Psoas muscle (tissue), 8 donors: ENCODE results near the gene CCDC141. TPM values are rescaled to one million over a fixed set of nuclear protein-coding genes. Genes with fewer than 3 reads are reported as not detected.

Experiments
- ATAC-seq, 4 donors: fragments of 200-7000 bp; cut with Tn5 transposase; one replicate each; pipeline ENCODE4 v1.9.1; 2020; ENCODE audit warnings: moderate library complexity in 3 of 4, mild to moderate bottlenecking in 2 of 4
- DNase-seq, 2 donors: peaks; one replicate each; pipeline ENCODE4 v3.0.0-alpha.2; 2020
- H3K27ac ChIP-seq: fragments of 200-600 bp; one replicate; pipeline ENCODE4 v1.8.0; 2022
- H3K27me3 ChIP-seq, 3 donors: fragments of 200-600 bp in 1 of 3; one replicate each; pipeline versions ENCODE4 v1.6.1 to v1.8.0; 2013 to 2022; ENCODE audit warnings: low read length in 2 of 3, mild to moderate bottlenecking in 2 of 3, moderate library complexity in 1 of 3; ENCODE audit not compliant: insufficient read depth in 3 of 3
- H3K36me3 ChIP-seq, 2 donors: fragments of 200-600 bp in 1 of 2; one replicate each; pipeline versions ENCODE4 v1.6.1 to v1.8.0; 2013 to 2022; ENCODE audit warnings: low read depth in 1 of 2, mild to moderate bottlenecking in 1 of 2, moderate library complexity in 1 of 2; ENCODE audit not compliant: insufficient read depth in 1 of 2
- H3K4me1 ChIP-seq: fragments of 200-600 bp; one replicate; pipeline ENCODE4 v1.8.0; 2022
- H3K4me3 ChIP-seq: fragments of 200-600 bp; one replicate; pipeline ENCODE4 v1.8.0; 2022; ENCODE audit warnings: mild to moderate bottlenecking
- H3K9me3 ChIP-seq: fragments of 200-600 bp; one replicate; pipeline ENCODE4 v1.8.0; 2022
- CTCF ChIP-seq: fragments of 200-600 bp; IDR thresholded peaks from one replicate; pipeline ENCODE4 v1.8.0; 2022; ENCODE audit warnings: antibody characterized with exemption
- WGBS, 3 donors: extraction: QIAGEN DNeasy Blood & Tissue Kit; methylation state at CpG; one replicate each; pipeline versions ENCODE4 v1.1.6 to v1.1.7; 2013; 5-methylcytosine and 5-hydroxymethylcytosine counted together
- intact Hi-C, 2 donors: fragments of 100-400 bp; cut with DNase I; formaldehyde crosslinking; loops; one replicate each; pipeline versions ENCODE4 v1.11.0 to v1.14.2; 2022
- polyA plus RNA-seq, 3 donors: library from polyadenylated mRNA; stranded (reverse); fragments of 200-250 nt; gene quantifications; one replicate each; pipeline ENCODE4 v1.2.3, GENCODE V29; 2013
- total RNA-seq, 4 donors: library from RNA; stranded (reverse); fragmentation: NEBNext Ultra II Directional in 2 of 4; extraction: Animal tissue kit (Norgen Biotek cat#: 25700) in 2 of 4; gene quantifications; one replicate each; pipeline versions ENCODE4 v1.2.1 to v1.2.4, GENCODE V29; 2021 to 2023
- donor health status: healthy with polysubstance abuse.
- donor health status: DM: no; HTN: no; CAD: no; lungs with moderate emphysema.
- donor health status: Bipolar disorder and iron deficiency.
- donor health status: healthy.
- donor health status: DM: yes; HTN: yes; CAD: no.
- donor health status: DM: no; HTN: no; CAD: no.
- donor health status: DM: no; HTN: no; CAD: no.
- donor health status: DM: yes; HTN: yes; CAD: no.

CCDC141 gene
- total and polyA plus RNA-seq, 7 donors, result 0.82 to 14.9 (median 5.9) TPM

- H3K4me3 ChIP-seq, result peak overlapping the region; percentile 80
Measured at GRCh38 chr2:178799305-178799704, 250.6 kb downstream of the CCDC141 start.

GRCh38 chr2:178796079-178796677 is 253.8 kb downstream of the CCDC141 start:
- DNase-seq, result no peak
- Histone ChIP-seq H3K9me3 (no peaks in the 10 kb centered on the region), H3K36me3 (peaks cover 13 to 100% of the 10 kb centered on the region in 2 donors), H3K4me3 (peak overlapping the region; percentile 80), H3K4me1 (peaks cover 51% of the 10 kb centered on the region), H3K27ac (peak overlapping the region; percentile 96), H3K27me3 (no peaks in the 10 kb centered on the region)
- TF ChIP-seq CTCF, result peak; percentile 54
- ATAC-seq, result no peak
- intact Hi-C loops, result loop anchor here (2.0 to 5.0 kb wide), 2 partner anchors 116 to 119 kb away; no protein-coding TSS in a partner anchor
- WGBS, 3 donors, result 86 to 93% (median 86%) methylated on average over 2 of the region's 2 CpGs

More at GRCh38 chr2:178799305-178799704, 250.6 kb downstream of the CCDC141 start:
- 49 to 63% (median 50%) methylated on average over 19 of the region's 19 CpGs for WGBS, 3 donors
- peak; percentile 9 to 16 (median 14) for ATAC-seq
- peaks cover 34% of the 10 kb centered on the region for H3K4me1 ChIP-seq
- H3K36me3 ChIP-seq, result peaks cover 3 to 100% of the 10 kb centered on the region in 2 donors
- no peaks in the 10 kb centered on the region for H3K9me3 ChIP-seq
- no peaks in the 10 kb centered on the region for H3K27me3 ChIP-seq
- peak overlapping the region; percentile 96 for H3K27ac ChIP-seq
- peak in 1 of 2 donors; percentile 57 for DNase-seq
- TF ChIP-seq CTCF, result no peak
- intact Hi-C loops, result loop anchor here in 1 of 2 donors (5.0 kb wide), 1 partner anchor 113 kb away; no protein-coding TSS in a partner anchor

- Histone ChIP-seq H3K27me3 (no peaks in the 10 kb centered on the region), H3K27ac (peak overlapping the region; percentile 63), H3K9me3 (no peaks in the 10 kb centered on the region), H3K4me1 (peaks cover 56% of the 10 kb centered on the region), H3K36me3 (peaks cover 16 to 100% of the 10 kb centered on the region in 2 donors), H3K4me3 (peak overlapping the region; percentile 80)
- DNase-seq (no peak), ATAC-seq (no peak)
- intact Hi-C loops, result no loop called here
- no peak for TF ChIP-seq CTCF
- WGBS, 3 donors, result 39 to 72% (median 46%) methylated on average over 5 of the region's 5 CpGs
Measured at GRCh38 chr2:178787934-178788333, 262.0 kb downstream of the CCDC141 start.

GRCh38 chr2:178787155-178787554 is 262.8 kb downstream of the CCDC141 start:
- H3K36me3 ChIP-seq, result peaks cover 12 to 100% of the 10 kb centered on the region in 2 donors
- H3K4me3 ChIP-seq, result peak overlapping the region; percentile 80
- no peak for ATAC-seq
- no peaks in the 10 kb centered on the region for H3K9me3 ChIP-seq
- no peak for DNase-seq
- no peaks in the 10 kb centered on the region for H3K27me3 ChIP-seq
- no peak for TF ChIP-seq CTCF
- intact Hi-C loops, result no loop called here
- WGBS, 3 donors, result 44 to 59% (median 47%) methylated on average over 2 of the region's 2 CpGs
- H3K27ac ChIP-seq, result peak overlapping the region; percentile 63
- peaks cover 62% of the 10 kb centered on the region for H3K4me1 ChIP-seq
